CD4-positive, alpha-beta memory T cell (primary cell): Measurements from ENCODE around the gene PLEKHF1. TPM values are rescaled to one million over a fixed set of nuclear protein-coding genes. Genes with fewer than 3 reads are reported as not detected.

Source experiments
- CTCF ChIA-PET: fragments of 350-600 bp; sonication (Branson Sonifier 250); formaldehyde crosslinking; loops from one replicate; lab custom pipeline; 2021; ENCODE audit warnings: inconsistent platforms; ENCODE audit not compliant: partially characterized antibody; lab: Charles Lee
- POLR2A ChIA-PET: fragments of 350-600 bp; sonication (Branson Sonifier 250); formaldehyde crosslinking; loops from one replicate; lab custom pipeline; 2021; ENCODE audit not compliant: partially characterized antibody; lab: Charles Lee
- DNase-seq, 5 donors: peaks; one replicate each; pipeline versions ENCODE4 v3.0.0 to v3.0.0-alpha.2; 2020 to 2022; ENCODE audit warnings: mixed read lengths in 1 of 5
- H3K27ac ChIP-seq: one replicate; pipeline ENCODE4 v1.7.0; 2013; ENCODE audit warnings: low read depth, low read length
- H3K27me3 ChIP-seq: 2 replicates; pipeline ENCODE4 v1.7.0; 2013; ENCODE audit warnings: mild to moderate bottlenecking, low read length, moderate library complexity; ENCODE audit not compliant: insufficient read depth
- H3K36me3 ChIP-seq: 2 replicates; pipeline ENCODE4 v1.7.0; 2013; ENCODE audit warnings: mild to moderate bottlenecking, low read length, moderate library complexity; ENCODE audit not compliant: insufficient read depth
- H3K4me1 ChIP-seq: 2 replicates; pipeline ENCODE4 v1.7.0; 2013; ENCODE audit warnings: mild to moderate bottlenecking, low read length, moderate library complexity; ENCODE audit not compliant: insufficient read depth
- H3K4me3 ChIP-seq, 2 donors: one replicate each; pipeline ENCODE4 v1.7.0; 2013; ENCODE audit warnings: low read length in 2 of 2, mild to moderate bottlenecking in 1 of 2
- H3K9me3 ChIP-seq, 2 donors: one replicate each; pipeline ENCODE4 v1.7.0; 2013; ENCODE audit warnings: low read length in 2 of 2, control low read depth in 1 of 2; ENCODE audit not compliant: control insufficient read depth in 1 of 2
- H3K27ac Mint-ChIP-seq, 7 donors: one replicate each; pipeline ENCODE4 v1.8.0; 2020 to 2021; ENCODE audit warnings: mixed read lengths in 7 of 7, mild to moderate bottlenecking in 6 of 7, inconsistent platforms in 3 of 7, moderate library complexity in 3 of 7
- H3K27me3 Mint-ChIP-seq, 2 donors: one replicate each; pipeline ENCODE4 v1.8.0; 2020 to 2021; ENCODE audit warnings: mixed read lengths in 2 of 2
- H3K36me3 Mint-ChIP-seq, 2 donors: one replicate each; pipeline ENCODE4 v1.8.0; 2020 to 2021; ENCODE audit warnings: mixed read lengths in 2 of 2, inconsistent platforms in 1 of 2, mild to moderate bottlenecking in 1 of 2
- H3K4me1 Mint-ChIP-seq, 4 donors: one replicate each; pipeline ENCODE4 v1.8.0; 2020 to 2021; ENCODE audit warnings: mixed read lengths in 4 of 4, mild to moderate bottlenecking in 1 of 4
- H3K4me3 Mint-ChIP-seq, 8 donors: one replicate each; pipeline ENCODE4 v1.8.0; 2020 to 2021; ENCODE audit warnings: mixed read lengths in 8 of 8, mild to moderate bottlenecking in 7 of 8, moderate library complexity in 6 of 8, inconsistent platforms in 3 of 8
- H3K9me3 Mint-ChIP-seq, 8 donors: one replicate each; pipeline ENCODE4 v1.8.0; 2020 to 2021; ENCODE audit warnings: mixed read lengths in 8 of 8, mild to moderate bottlenecking in 5 of 8, inconsistent platforms in 3 of 8, moderate library complexity in 1 of 8
- intact Hi-C: fragments of 100-400 bp; cut with micrococcal nuclease; formaldehyde crosslinking; loops from one replicate; pipeline ENCODE4 v1.15.1; 2023
- polyA plus RNA-seq, 2 donors: library from polyadenylated mRNA; unstranded; fragments of 300-500 nt; fragmentation: Illumina TruSeq; gene quantifications; one replicate each; pipeline ENCODE4 v1.2.3, GENCODE V29; 2021
- total RNA-seq, 2 experiments: library from RNA; stranded (reverse); gene quantifications; one replicate each; pipeline ENCODE4 v1.2.3, GENCODE V29; 2021

Gene PLEKHF1
- total and polyA plus RNA-seq, 4 experiments from 2014 or later = 15.3 to 36.0 (median 31.8) TPM

DNA sequence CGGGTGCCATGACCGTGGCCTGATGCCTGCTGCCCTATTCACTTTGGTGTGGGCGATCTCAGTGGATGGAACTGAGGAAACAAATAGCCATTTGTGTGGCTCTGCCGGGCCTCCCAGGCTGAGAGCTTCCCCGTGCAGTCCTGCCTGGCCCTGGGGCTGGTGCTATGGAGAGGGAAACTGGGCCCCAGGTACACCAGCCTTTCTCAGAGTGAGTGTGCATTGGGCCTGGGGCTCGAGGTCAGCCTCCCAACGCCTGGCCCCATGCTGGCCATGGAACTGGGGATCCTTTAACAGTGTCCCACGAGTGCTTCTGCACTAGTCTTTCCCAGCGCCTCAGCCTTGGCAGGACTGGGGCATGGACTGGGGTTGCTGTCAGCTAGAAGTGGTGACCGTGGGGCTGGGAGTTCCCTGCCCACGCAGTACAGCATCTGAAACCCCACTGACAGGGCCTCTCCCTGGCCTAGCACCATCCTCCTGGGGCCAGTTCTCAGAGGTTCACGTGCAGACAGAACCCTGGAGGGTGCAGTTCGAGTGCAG, 10.5 kb downstream of the PLEKHF1 start:
- Histone ChIP-seq H3K9me3 (no peaks in the 10 kb centered on the region), H3K27me3 (no peaks in the 10 kb centered on the region), H3K27ac (peak overlapping the region; percentile 92), H3K36me3 (peaks cover 35% of the 10 kb centered on the region), H3K4me3 (no peak overlapping the region), H3K4me1 (peaks cover 99% of the 10 kb centered on the region)
- Mint-ChIP-seq H3K4me1 (peaks cover 51 to 95% (median 72%) of the 10 kb centered on the region in 4 donors), H3K27ac (peak overlapping the region; percentile 64 to 89 (median 85)), H3K4me3 (peak overlapping the region in 4 of 8 donors; percentile 56 to 61 (median 57)), H3K9me3 (no peaks in the 10 kb centered on the region), H3K36me3 (peaks cover 20 to 53% of the 10 kb centered on the region in 2 donors), H3K27me3 (no peaks in the 10 kb centered on the region)
- intact Hi-C loops = no loop called here
- ChIA-PET POLR2A (interaction anchor here (5.4 to 8.7 kb wide), 3 partner anchors 9 to 69 kb away, joined by 40 to 148 read pairs (median 105); partner anchors contain the start of genes C19orf12, PLEKHF1 and POP4), CTCF (interaction anchor here (1.0 to 10.6 kb wide), 4 partner anchors 9 to 67 kb away, joined by 3 to 96 read pairs (median 46); partner anchors contain the start of genes PLEKHF1 and POP4)
- peak in 1 of 5 donors; percentile 35 for DNase-seq

DNA sequence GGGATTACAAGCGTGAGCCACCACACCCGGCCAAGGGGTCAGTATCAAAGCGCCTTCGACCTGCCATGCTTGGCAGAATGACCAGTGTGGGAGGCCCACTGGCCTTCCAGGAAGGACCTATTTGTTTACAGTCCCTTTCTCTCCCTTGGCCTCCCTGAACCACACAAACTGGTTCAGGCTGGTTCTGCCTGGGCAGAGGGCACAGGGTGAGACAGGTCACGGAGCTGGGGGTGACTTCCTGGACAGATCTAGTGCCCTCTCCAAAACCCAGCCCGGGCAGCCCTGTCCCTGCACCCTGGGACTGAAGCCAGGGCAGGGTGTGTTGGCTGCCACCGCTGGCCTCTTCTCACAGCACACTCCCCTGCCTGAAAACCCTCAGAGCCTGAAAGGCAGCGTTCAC, 11.3 kb downstream of the PLEKHF1 start:
- peak overlapping the region; percentile 92 for H3K27ac ChIP-seq
- peaks cover 48 to 95% (median 72%) of the 10 kb centered on the region in 4 donors for H3K4me1 Mint-ChIP-seq
- H3K4me3 ChIP-seq = no peak overlapping the region
- peak overlapping the region in 6 of 8 donors; percentile 35 to 79 (median 49) for H3K4me3 Mint-ChIP-seq
- H3K27me3 Mint-ChIP-seq = no peaks in the 10 kb centered on the region
- H3K9me3 ChIP-seq = no peaks in the 10 kb centered on the region
- intact Hi-C loops = no loop called here
- ChIA-PET POLR2A (interaction anchor here (6.0 to 8.7 kb wide), 2 partner anchors 9 to 70 kb away, joined by 40 to 148 read pairs; partner anchors contain the start of genes PLEKHF1 and POP4), CTCF (interaction anchor here (10.6 kb wide), 1 partner anchor 10 kb away, joined by 96 read pairs; the partner anchor contains the start of gene PLEKHF1)
- H3K36me3 ChIP-seq = peaks cover 35% of the 10 kb centered on the region
- DNase-seq = peak in 1 of 5 donors; percentile 24
- H3K9me3 Mint-ChIP-seq = no peaks in the 10 kb centered on the region
- H3K36me3 Mint-ChIP-seq = peaks cover 13 to 46% of the 10 kb centered on the region in 2 donors
- peak overlapping the region; percentile 71 to 89 (median 86) for H3K27ac Mint-ChIP-seq
- peaks cover 99% of the 10 kb centered on the region for H3K4me1 ChIP-seq
- no peaks in the 10 kb centered on the region for H3K27me3 ChIP-seq

DNA sequence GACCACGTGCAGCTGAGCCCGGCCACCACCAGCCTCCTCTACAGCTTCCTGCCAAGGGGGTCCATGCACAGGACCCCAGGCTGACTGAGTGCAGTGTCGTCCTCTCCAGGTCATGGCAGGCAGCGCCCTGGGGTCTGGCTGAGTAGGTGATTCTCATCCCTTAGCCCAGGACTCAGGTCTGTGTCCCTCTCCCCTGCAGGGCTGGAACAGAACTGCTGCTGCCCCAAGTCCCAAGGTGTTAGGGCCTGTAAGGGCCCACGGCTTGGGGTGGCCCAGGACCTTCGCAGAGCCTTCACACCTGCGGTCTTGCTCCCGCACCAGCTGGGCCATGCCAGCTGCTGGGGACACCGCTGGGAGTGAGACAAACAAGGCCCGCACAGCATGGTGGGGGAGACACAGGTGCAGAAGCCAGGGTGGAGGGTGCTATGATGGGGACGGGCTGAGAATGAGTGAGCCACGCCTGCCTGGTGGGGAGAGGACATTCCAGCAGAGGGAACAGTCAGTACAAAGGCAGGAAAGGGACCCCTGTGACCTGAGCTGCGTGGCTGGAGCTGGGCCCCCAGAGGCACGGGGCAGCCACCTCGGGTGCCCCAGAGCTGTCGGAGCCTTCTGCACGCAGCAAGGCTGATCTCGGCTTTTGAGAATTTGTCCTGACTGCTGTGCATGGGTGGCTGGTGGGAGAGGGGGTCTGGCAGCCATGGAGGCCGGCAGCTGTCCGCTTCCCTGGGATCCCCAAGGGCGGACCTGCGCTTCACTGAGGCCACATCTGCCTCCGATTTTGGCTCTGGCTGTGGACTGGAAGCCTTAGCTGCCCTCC, 11.9 kb downstream of the PLEKHF1 start:
- intact Hi-C loops = no loop called here
- Mint-ChIP-seq H3K4me3 (peak overlapping the region in 5 of 8 donors; percentile 27 to 79 (median 57)), H3K4me1 (peaks cover 41 to 95% (median 69%) of the 10 kb centered on the region in 4 donors), H3K9me3 (no peaks in the 10 kb centered on the region), H3K27ac (peak overlapping the region; percentile 71 to 89 (median 86)), H3K27me3 (no peaks in the 10 kb centered on the region), H3K36me3 (peaks cover 13 to 42% of the 10 kb centered on the region in 2 donors)
- DNase-seq = peak in 1 of 5 donors; percentile 28
- no peaks in the 10 kb centered on the region for H3K27me3 ChIP-seq
- no peak overlapping the region for H3K4me3 ChIP-seq
- ChIA-PET POLR2A (interaction anchor here (1.4 to 8.7 kb wide), 3 partner anchors 10 to 71 kb away, joined by 4 to 148 read pairs (median 40); partner anchors contain the start of genes PLEKHF1 and POP4), CTCF (interaction anchor here (0.9 to 10.6 kb wide), 5 partner anchors 10 to 67 kb away, joined by 3 to 96 read pairs (median 8); partner anchors contain the start of gene PLEKHF1)
- H3K36me3 ChIP-seq = peaks cover 35% of the 10 kb centered on the region
- peaks cover 99% of the 10 kb centered on the region for H3K4me1 ChIP-seq
- H3K27ac ChIP-seq = peak overlapping the region; percentile 92
- no peaks in the 10 kb centered on the region for H3K9me3 ChIP-seq

DNA sequence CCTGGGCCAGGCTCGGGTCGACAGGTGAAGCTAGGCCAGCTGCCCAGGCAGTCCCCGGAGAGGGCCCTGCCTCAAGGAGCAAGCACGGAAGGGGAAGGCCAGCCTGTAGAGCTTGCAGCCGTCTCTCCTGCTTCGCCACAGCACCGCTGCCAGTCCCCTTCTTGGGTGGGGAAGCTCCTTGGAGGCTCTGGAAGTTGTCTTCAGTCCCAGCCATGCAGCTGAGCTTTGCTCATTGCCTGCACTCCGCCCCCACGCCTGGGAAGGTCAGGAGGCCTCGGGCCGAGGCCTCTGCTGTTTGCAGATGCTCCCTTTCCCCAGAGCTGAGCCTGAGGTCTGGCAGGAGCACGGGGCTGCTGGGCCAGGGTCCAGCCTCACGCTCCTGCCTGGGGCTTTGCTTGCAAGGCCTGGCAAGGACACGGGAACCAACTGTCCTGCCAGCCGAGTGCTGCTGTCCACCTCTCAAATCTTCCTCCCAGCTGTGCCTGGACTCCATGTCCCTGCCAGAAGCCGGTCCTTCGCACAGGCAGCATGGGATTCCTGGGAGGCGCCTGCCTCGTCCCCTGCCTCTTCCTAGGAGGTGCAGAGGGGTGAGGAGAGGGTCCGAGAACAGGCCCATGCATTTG, 13.3 kb downstream of the PLEKHF1 start:
- Histone ChIP-seq H3K4me1 (peaks cover 95% of the 10 kb centered on the region), H3K36me3 (peaks cover 35% of the 10 kb centered on the region), H3K27me3 (no peaks in the 10 kb centered on the region), H3K9me3 (no peaks in the 10 kb centered on the region), H3K27ac (peak overlapping the region; percentile 30), H3K4me3 (no peak overlapping the region)
- no peak for DNase-seq
- intact Hi-C loops = no loop called here
- peaks cover 32 to 93% (median 65%) of the 10 kb centered on the region in 4 donors for H3K4me1 Mint-ChIP-seq
- ChIA-PET POLR2A (interaction anchor here (0.6 to 8.7 kb wide), 5 partner anchors 11 to 355 kb away, joined by 3 to 148 read pairs (median 5); partner anchors contain the start of genes PLEKHF1 and POP4), CTCF (interaction anchor here (0.9 to 10.6 kb wide), 5 partner anchors 12 to 69 kb away, joined by 3 to 96 read pairs (median 8); partner anchors contain the start of gene PLEKHF1)
- peaks cover 7 to 30% of the 10 kb centered on the region in 2 donors for H3K36me3 Mint-ChIP-seq
- H3K4me3 Mint-ChIP-seq = peak overlapping the region in 1 of 8 donors; percentile 17
- H3K27ac Mint-ChIP-seq = peak overlapping the region in 4 of 7 donors; percentile 15 to 79 (median 64)
- H3K9me3 Mint-ChIP-seq = no peaks in the 10 kb centered on the region
- H3K27me3 Mint-ChIP-seq = no peaks in the 10 kb centered on the region

DNA sequence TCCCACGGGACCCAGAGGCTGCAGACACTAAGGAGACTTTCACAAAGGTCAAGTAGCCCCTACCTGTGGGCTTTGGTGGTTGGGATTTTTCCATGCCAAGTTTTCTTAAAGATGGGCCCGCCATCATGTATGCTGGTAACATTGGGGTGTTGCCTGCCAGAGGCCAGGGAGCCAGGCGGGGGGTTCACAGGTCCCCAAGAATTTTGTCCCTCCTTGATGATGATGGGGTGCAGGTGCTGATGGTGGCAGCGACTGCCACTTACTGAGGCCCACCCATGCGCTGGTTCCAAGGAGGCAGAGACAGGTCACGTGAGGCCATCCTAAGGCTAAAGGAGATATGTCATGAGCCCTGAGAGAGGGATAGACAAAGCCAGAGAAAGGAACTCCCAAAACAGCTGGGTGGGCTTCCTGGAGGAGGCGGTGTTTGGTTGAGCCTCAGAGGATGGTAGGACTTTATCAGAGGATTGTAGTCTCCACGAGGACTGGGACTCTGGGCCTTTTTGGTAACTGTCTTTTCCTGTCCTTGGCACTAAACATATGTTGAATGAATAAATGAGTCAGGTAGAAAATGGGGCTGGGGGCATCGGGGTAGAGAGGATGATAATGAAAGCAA, 14.4 kb downstream of the PLEKHF1 start:
- intact Hi-C loops = loop anchor here (1.0 to 2.0 kb wide), 2 partner anchors 8 to 13 kb away; no protein-coding TSS in a partner anchor
- Histone ChIP-seq H3K27ac (peak overlapping the region; percentile 49), H3K9me3 (no peaks in the 10 kb centered on the region), H3K4me3 (peak overlapping the region; percentile 1 to 11), H3K27me3 (no peaks in the 10 kb centered on the region), H3K4me1 (peaks cover 84% of the 10 kb centered on the region), H3K36me3 (peaks cover 24% of the 10 kb centered on the region)
- H3K27me3 Mint-ChIP-seq = no peaks in the 10 kb centered on the region
- peaks cover 3 to 26% of the 10 kb centered on the region in 2 donors for H3K36me3 Mint-ChIP-seq
- peak in 1 of 5 donors; percentile 36 for DNase-seq
- ChIA-PET CTCF (interaction anchor here (1.0 to 10.6 kb wide), 5 partner anchors 8 to 70 kb away, joined by 4 to 96 read pairs (median 7); partner anchors contain the start of gene PLEKHF1), POLR2A (interaction anchor here (1.1 to 8.7 kb wide), 6 partner anchors 8 to 73 kb away, joined by 3 to 148 read pairs (median 28); partner anchors contain the start of genes C19orf12, PLEKHF1 and POP4)
- peaks cover 34 to 90% (median 66%) of the 10 kb centered on the region in 4 donors for H3K4me1 Mint-ChIP-seq
- H3K9me3 Mint-ChIP-seq = no peaks in the 10 kb centered on the region
- peak overlapping the region; percentile 85 to 97 (median 94) for H3K27ac Mint-ChIP-seq
- peak overlapping the region; percentile 68 to 88 (median 71) for H3K4me3 Mint-ChIP-seq

DNA sequence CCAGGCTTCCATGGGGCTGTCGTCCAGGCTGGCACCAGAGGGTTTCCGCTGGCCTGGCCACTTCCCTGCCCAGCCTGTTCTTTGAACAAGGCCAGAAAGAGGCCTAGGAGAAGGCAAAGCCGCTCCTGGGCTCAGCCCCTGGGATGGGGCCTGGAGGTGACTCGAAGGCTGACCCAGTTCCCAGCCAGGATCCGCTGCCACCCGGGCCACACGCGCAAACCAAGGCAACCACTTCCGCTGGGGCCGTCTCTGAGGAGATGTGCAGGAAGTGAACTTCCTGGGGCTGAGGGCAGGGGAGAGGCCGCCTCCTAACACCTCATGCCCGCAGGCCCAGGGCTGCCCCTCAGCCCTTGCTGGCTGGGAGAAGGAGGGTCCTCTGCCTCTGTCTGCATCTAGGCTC, 15.2 kb downstream of the PLEKHF1 start:
- intact Hi-C loops = loop anchor here (1.0 to 2.0 kb wide), 2 partner anchors 9 to 14 kb away; no protein-coding TSS in a partner anchor
- Mint-ChIP-seq H3K27me3 (no peaks in the 10 kb centered on the region), H3K4me1 (peaks cover 37 to 89% (median 67%) of the 10 kb centered on the region in 4 donors), H3K27ac (peak overlapping the region; percentile 85 to 96 (median 93)), H3K9me3 (no peaks in the 10 kb centered on the region), H3K4me3 (peak overlapping the region; percentile 71 to 88 (median 75)), H3K36me3 (peaks cover 3 to 25% of the 10 kb centered on the region in 2 donors)
- H3K36me3 ChIP-seq = peaks cover 17% of the 10 kb centered on the region
- peak; percentile 81 to 88 (median 88) for DNase-seq
- no peaks in the 10 kb centered on the region for H3K27me3 ChIP-seq
- peak overlapping the region in 1 of 2 donors; percentile 26 for H3K4me3 ChIP-seq
- ChIA-PET POLR2A (interaction anchor here (1.1 to 8.7 kb wide), 10 partner anchors 8 to 74 kb away, joined by 3 to 148 read pairs (median 12); partner anchors contain the start of genes C19orf12, PLEKHF1 and POP4), CTCF (interaction anchor here (1.0 to 10.6 kb wide), 8 partner anchors 9 to 71 kb away, joined by 4 to 96 read pairs (median 7); partner anchors contain the start of gene PLEKHF1)
- peaks cover 76% of the 10 kb centered on the region for H3K4me1 ChIP-seq
- H3K27ac ChIP-seq = peak overlapping the region; percentile 49
- no peaks in the 10 kb centered on the region for H3K9me3 ChIP-seq
